ENCODE data around the gene POLR1E.
"Not testable (repeated sequence)": the region's sequence is repeated elsewhere in the genome, so short reads cannot be mapped to it uniquely, and the experiment has no call there.

GRCh38 chr9:37514415-37514814 is 28.7 kb downstream of the POLR1E start:
- TF ChIP-seq CTCF (IDR thresholded peaks at IDR 0.05; ENCODE audit: low read depth, low read length, poor library complexity, severe bottlenecking); EZH2phosphoT487 (IDR thresholded peaks at IDR 0.05; ENCODE audit: borderline replicate concordance, low read length): not testable (repeated sequence)
